ENCODE measurements around the gene CREB5.

The CREB5 gene

DNA sequence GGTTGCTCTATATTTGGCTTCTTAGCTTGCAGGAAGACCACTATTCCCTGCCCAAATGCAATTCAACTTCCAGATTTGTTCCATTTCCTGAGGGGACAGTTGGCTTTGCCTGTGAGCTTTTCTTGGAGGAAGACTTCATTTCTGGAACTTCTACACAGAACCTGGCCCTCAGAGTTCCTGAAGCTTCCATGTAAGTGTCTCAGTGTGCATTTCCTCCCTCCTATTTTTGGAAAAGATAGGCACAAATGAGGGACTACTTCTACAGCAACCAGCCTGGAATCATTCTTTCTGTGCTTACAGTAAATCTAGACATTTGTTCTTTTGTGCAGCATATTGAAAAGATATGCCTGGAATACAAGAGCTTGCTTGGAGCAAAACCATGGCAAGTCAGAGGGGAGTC, 164.3 kb downstream of the CREB5 start:
- ChIA-PET CTCF (interaction anchor here (0.7 to 2.5 kb wide), 11 partner anchors 12 to 214 kb away, joined by 3 to 7 read pairs (median 3); no protein-coding TSS in a partner anchor), POLR2A (interaction anchor here (1.4 kb wide), 1 partner anchor 18 kb away, joined by 3 read pairs; no protein-coding TSS in a partner anchor)
- TF ChIP-seq, protein P1, sequence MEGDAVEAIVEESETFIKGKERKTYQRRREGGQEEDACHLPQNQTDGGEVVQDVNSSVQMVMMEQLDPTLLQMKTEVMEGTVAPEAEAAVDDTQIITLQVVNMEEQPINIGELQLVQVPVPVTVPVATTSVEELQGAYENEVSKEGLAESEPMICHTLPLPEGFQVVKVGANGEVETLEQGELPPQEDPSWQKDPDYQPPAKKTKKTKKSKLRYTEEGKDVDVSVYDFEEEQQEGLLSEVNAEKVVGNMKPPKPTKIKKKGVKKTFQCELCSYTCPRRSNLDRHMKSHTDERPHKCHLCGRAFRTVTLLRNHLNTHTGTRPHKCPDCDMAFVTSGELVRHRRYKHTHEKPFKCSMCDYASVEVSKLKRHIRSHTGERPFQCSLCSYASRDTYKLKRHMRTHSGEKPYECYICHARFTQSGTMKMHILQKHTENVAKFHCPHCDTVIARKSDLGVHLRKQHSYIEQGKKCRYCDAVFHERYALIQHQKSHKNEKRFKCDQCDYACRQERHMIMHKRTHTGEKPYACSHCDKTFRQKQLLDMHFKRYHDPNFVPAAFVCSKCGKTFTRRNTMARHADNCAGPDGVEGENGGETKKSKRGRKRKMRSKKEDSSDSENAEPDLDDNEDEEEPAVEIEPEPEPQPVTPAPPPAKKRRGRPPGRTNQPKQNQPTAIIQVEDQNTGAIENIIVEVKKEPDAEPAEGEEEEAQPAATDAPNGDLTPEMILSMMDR (IDR thresholded peaks at IDR 0.05; ENCODE audit: control extremely low read depth, extremely low read depth, low read depth, missing control alignments): no peak
- DNase-seq (ENCODE audit: extremely low spot score): no peak

DNA sequence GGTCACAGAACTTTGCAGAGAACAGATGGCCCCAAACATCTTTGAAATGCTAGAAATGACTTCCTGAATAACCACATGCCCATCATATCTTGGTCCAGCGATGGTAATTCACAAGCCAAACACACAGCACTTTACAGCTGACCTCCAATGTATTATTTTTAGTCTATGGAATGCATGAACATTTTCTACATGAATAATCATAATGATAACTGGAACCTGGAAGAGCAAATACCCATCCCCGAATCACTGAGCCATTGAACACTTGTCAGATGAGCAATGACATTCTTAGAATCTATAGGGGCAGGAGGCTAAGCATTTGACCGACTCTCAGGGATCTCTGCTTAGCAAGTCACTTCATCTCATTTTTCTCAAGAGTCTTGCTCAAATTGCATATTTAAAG, 167.3 kb downstream of the CREB5 start:
- DNase-seq (ENCODE audit: extremely low spot score): no peak
- TF ChIP-seq, protein P1 (IDR thresholded peaks at IDR 0.05; ENCODE audit: control extremely low read depth, extremely low read depth, low read depth, missing control alignments): no peak
- POLR2A ChIA-PET: no interaction called here
- CTCF ChIA-PET: interaction anchor here (1.2 to 2.5 kb wide), 3 partner anchors 9 to 27 kb away, joined by 3 to 7 read pairs (median 5); no protein-coding TSS in a partner anchor

DNA sequence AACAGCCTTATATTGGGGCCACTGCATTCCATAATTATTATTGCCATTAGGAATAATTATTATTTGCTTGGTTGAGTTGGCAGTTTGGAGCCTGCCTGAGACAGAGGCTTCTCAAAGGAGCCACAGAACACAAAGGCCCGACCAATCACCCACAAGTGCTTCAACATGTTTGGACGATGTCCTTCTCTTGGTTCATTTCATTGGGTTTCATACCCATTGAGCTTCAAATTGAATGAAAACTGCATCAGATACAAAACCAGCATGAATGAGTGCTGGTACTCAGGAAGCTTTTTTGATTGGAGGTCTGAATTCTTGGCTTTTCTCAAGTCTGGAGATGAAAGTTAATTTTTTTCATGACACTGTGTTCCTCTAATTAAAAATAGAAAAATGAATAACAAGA, 168.3 kb downstream of the CREB5 start:
- POLR2A ChIA-PET: no interaction called here
- TF ChIP-seq, protein P1 (IDR thresholded peaks at IDR 0.05; ENCODE audit: control extremely low read depth, extremely low read depth, low read depth, missing control alignments): no peak
- CTCF ChIA-PET: interaction anchor here (0.7 to 2.5 kb wide), 6 partner anchors 10 to 192 kb away, joined by 3 to 7 read pairs (median 4); no protein-coding TSS in a partner anchor
- DNase-seq (ENCODE audit: extremely low spot score): no peak

DNA sequence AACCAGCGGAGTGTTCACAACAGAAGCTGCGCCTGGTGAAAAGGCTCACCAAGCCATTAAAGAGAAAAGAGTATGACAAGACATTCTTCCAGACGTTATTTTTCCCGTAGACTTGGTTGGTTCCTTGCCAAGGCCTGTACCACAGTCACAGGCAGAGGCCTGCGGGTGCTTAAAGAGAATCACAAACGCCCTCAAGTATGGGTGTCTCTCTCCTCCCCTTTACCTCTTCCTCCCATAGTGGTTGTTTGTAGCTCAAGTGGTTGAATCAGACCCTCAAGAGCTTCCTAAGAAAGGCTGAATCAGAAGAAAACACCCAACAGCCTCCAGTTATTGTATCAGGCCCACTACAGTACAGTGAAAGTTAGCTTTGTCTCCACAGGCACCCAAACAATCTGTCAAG, 169.0 kb downstream of the CREB5 start:
- ChIA-PET POLR2A (no interaction called here), CTCF (interaction anchor here (0.7 to 1.2 kb wide), 3 partner anchors 16 to 193 kb away, joined by 3 to 4 read pairs (median 3); no protein-coding TSS in a partner anchor)
- DNase-seq (ENCODE audit: extremely low spot score): no peak
- TF ChIP-seq, protein P1 (IDR thresholded peaks at IDR 0.05; ENCODE audit: control extremely low read depth, extremely low read depth, low read depth, missing control alignments): no peak

DNA sequence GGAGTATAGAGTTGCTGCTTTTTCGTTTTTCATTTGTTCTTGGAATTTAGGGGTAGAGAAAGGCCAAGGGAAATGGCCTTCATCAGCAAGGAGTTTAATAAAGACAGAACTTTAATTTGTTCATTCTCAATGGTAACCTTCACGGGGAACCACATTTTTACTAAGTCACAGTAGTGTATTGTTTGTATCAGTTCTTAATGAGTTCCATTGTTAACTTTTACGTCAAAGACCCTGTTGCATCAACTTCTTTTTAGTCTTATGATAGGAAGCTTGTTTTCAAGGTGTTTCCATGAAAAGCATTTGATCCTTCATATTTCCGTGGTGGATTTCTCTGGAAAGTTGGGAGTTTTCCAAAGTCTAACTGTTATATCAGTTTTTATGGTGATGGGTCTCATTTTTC, 169.9 kb downstream of the CREB5 start:
- DNase-seq (ENCODE audit: extremely low spot score): no peak
- POLR2A ChIA-PET: no interaction called here
- CTCF ChIA-PET: interaction anchor here (1.0 kb wide), 1 partner anchor 9 kb away, joined by 3 read pairs; no protein-coding TSS in a partner anchor
- TF ChIP-seq, protein P1 (IDR thresholded peaks at IDR 0.05; ENCODE audit: control extremely low read depth, extremely low read depth, low read depth, missing control alignments): no peak

DNA sequence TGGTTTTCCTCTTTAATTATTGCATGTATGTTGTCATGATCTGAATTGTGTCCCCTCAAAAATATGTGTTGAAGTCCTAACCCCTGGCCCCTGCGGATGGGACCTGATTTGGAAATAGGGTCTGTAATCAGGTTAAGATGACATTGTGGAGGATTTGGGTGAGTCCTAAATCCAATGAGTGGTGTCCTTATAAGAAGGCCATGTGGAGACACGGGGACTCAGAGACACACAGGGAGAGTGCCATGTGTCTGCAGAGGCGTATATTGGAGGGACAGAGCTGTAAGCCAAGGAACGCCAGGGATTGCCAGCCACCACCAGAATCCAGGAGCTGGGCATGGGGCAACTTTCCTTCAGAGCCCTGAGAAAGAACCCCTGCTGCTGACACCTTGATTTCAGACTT, 171.9 kb downstream of the CREB5 start:
- ChIA-PET POLR2A (no interaction called here), CTCF (interaction anchor here (1.1 to 1.2 kb wide), 3 partner anchors 12 to 13 kb away, joined by 3 to 4 read pairs (median 3); no protein-coding TSS in a partner anchor)
- DNase-seq (ENCODE audit: extremely low spot score): no peak
- TF ChIP-seq, protein P1 (IDR thresholded peaks at IDR 0.05; ENCODE audit: control extremely low read depth, extremely low read depth, low read depth, missing control alignments): no peak
